Renal cortical epithelial cell (primary cell): Measurements from ENCODE around the gene TUBB6. TPM values are rescaled to one million over a fixed set of nuclear protein-coding genes. Genes with fewer than 3 reads are reported as not detected.

Experiments used
- total RNA-seq: library from RNA; depleted of rRNA; stranded (reverse); fragments of >200 nt; gene quantifications from 2 replicates; pipeline ENCODE4 v1.2.3, GENCODE V29; 2014

The TUBB6 gene
- total RNA-seq, 1 donor from 2014 or later: 224 TPM

Other genes starting within 250 kb of the TUBB6 start
- gene ANKRD62, start 214.4 kb upstream of the TUBB6 start, total RNA-seq: not detected in 2 replicates
- 0.87 TPM in 1 of 2 replicates, not detected in the other for gene CIDEA, start 53.9 kb upstream of the TUBB6 start, total RNA-seq
- 44.8 and 95.6 TPM in 2 replicates for gene AFG3L2, start 69.0 kb downstream of the TUBB6 start, total RNA-seq
- 1.9 and 3.6 TPM in 2 replicates for gene PRELID3A, start 99.7 kb downstream of the TUBB6 start, total RNA-seq